Smooth muscle cell (in vitro differentiated cells): Measurements from ENCODE around the gene PCDH20. TPM values are rescaled to one million over a fixed set of nuclear protein-coding genes. Genes with fewer than 3 reads are reported as not detected.

Experiments used
- DNase-seq: peaks from one replicate; lab custom pipeline; 2025; ENCODE audit not compliant: unreplicated experiment; lab: John Stamatoyannopoulos, UW
- H2AFZ ChIP-seq: fragments of 200-600 bp; sonication (generic); 2 replicates; pipeline ENCODE4 v1.6.0; 2016; ENCODE audit warnings: antibody characterized with exemption, low read depth, mild to moderate bottlenecking
- H3F3A ChIP-seq: fragments of 200-600 bp; sonication (generic); 2 replicates; pipeline ENCODE4 v1.6.0; 2017; ENCODE audit warnings: antibody characterized with exemption, low read depth
- H3K27ac ChIP-seq: fragments of 200-600 bp; sonication (generic); 2 replicates; pipeline ENCODE4 v1.5.1; 2016; ENCODE audit warnings: low read depth, mild to moderate bottlenecking
- H3K27me3 ChIP-seq: fragments of 200-600 bp; sonication (generic); 2 replicates; pipeline ENCODE4 v1.6.1; 2016; ENCODE audit warnings: low read depth, mild to moderate bottlenecking
- H3K36me3 ChIP-seq: fragments of 200-600 bp; sonication (generic); 2 replicates; pipeline ENCODE4 v1.5.1; 2016; ENCODE audit warnings: low read depth
- H3K4me1 ChIP-seq: fragments of 200-600 bp; sonication (generic); 2 replicates; pipeline ENCODE4 v1.5.1; 2016; ENCODE audit warnings: low read depth
- H3K4me2 ChIP-seq: fragments of 200-600 bp; sonication (generic); 2 replicates; pipeline ENCODE4 v1.6.0; 2016; ENCODE audit warnings: mild to moderate bottlenecking
- H3K4me3 ChIP-seq: fragments of 200-600 bp; sonication (generic); 2 replicates; pipeline ENCODE4 v1.5.1; 2016; ENCODE audit warnings: mild to moderate bottlenecking
- H3K79me2 ChIP-seq: fragments of 200-600 bp; sonication (generic); 2 replicates; pipeline ENCODE4 v1.6.0; 2016; ENCODE audit warnings: low read depth, mild to moderate bottlenecking
- H3K9ac ChIP-seq: fragments of 200-600 bp; sonication (generic); 2 replicates; pipeline ENCODE4 v1.6.0; 2016; ENCODE audit warnings: low read depth
- H3K9me3 ChIP-seq: fragments of 200-600 bp; sonication (generic); replicated peaks from 2 replicates; pipeline ENCODE4 v1.5.1; 2016; ENCODE audit warnings: low read depth
- H4K20me1 ChIP-seq: fragments of 200-600 bp; sonication (generic); 2 replicates; pipeline ENCODE4 v1.6.0; 2016; ENCODE audit warnings: low read depth
- CTCF ChIP-seq: fragments of 200-600 bp; sonication (generic); IDR thresholded peaks from 2 replicates; pipeline ENCODE4 v1.5.1; 2017; ENCODE audit warnings: borderline replicate concordance, mild to moderate bottlenecking, antibody characterized with exemption; ENCODE audit not compliant: insufficient read depth, poor library complexity, severe bottlenecking
- polyA plus RNA-seq: library from polyadenylated mRNA; unstranded; fragments of >200 nt; fragmentation: Nextera tagmentation; extraction: Ambion mirVana; gene quantifications from 2 replicates; pipeline ENCODE4 v1.2.1, GENCODE V29; 2016
- total RNA-seq: library from RNA; depleted of rRNA; stranded (reverse); fragments of >200 nt; gene quantifications from 2 replicates; pipeline ENCODE4 v1.2.3, GENCODE V29; 2014

The PCDH20 gene
- total and polyA plus RNA-seq, 2 experiments from 2014 or later, result 0.04 TPM; not detected in 1

- no peak for TF ChIP-seq CTCF
- Histone ChIP-seq H2AFZ (no peak overlapping the region), H4K20me1 (no peaks in the 10 kb centered on the region), H3K9ac (no peak overlapping the region), H3K27ac (no peak overlapping the region), H3K4me1 (no peaks in the 10 kb centered on the region), H3F3A (no peaks in the 10 kb centered on the region), H3K79me2 (no peaks in the 10 kb centered on the region), H3K4me3 (no peak overlapping the region), H3K36me3 (no peaks in the 10 kb centered on the region), H3K9me3 (no peaks in the 10 kb centered on the region), H3K4me2 (no peak overlapping the region), H3K27me3 (no peaks in the 10 kb centered on the region)
- no peak for DNase-seq
Measured at GRCh38 chr13:61362522-61362921, 53.1 kb downstream of the PCDH20 start.
